H9 (cell line): ENCODE measurements around the gene FAM53B. TPM values are rescaled to one million over a fixed set of nuclear protein-coding genes. Genes with fewer than 3 reads are reported as not detected.
A peak's percentile ranks its signal among the peaks of the same experiment; 100 is the strongest.

Experiments used
- DNase-seq: peaks from one replicate; pipeline ENCODE4 v3.0.0-alpha.2; 2017
- H2AFZ ChIP-seq: one replicate; pipeline ENCODE4 v1.6.1; 2013; ENCODE audit warnings: mild to moderate bottlenecking, low read length, control low read depth, moderate library complexity
- H2AK5ac ChIP-seq: 2 replicates; pipeline ENCODE4 v1.6.1; 2013; ENCODE audit warnings: low read length, control low read depth, mixed read lengths; ENCODE audit not compliant: insufficient read length
- H2BK120ac ChIP-seq: one replicate; pipeline ENCODE4 v1.6.1; 2013; ENCODE audit warnings: low read depth, mild to moderate bottlenecking, low read length, control low read depth, inconsistent platforms; ENCODE audit not compliant: poor library complexity, severe bottlenecking
- H2BK12ac ChIP-seq: 2 replicates; pipeline ENCODE4 v1.6.1; 2013; ENCODE audit warnings: low read length, control low read depth, mixed read lengths, low read depth; ENCODE audit not compliant: insufficient read length
- H2BK15ac ChIP-seq: 2 replicates; pipeline ENCODE4 v1.6.1; 2013; ENCODE audit warnings: low read depth, low read length, control low read depth
- H2BK20ac ChIP-seq: one replicate; pipeline ENCODE4 v1.6.1; 2013; ENCODE audit warnings: low read depth, mild to moderate bottlenecking, low read length, control low read depth, inconsistent platforms; ENCODE audit not compliant: poor library complexity, severe bottlenecking
- H2BK5ac ChIP-seq: 2 replicates; pipeline ENCODE4 v1.6.1; 2013; ENCODE audit warnings: low read length, control low read depth, mixed read lengths; ENCODE audit not compliant: insufficient read length
- H3K14ac ChIP-seq: 2 replicates; pipeline ENCODE4 v1.6.1; 2013; ENCODE audit warnings: low read length, control low read depth; ENCODE audit not compliant: insufficient read depth
- H3K18ac ChIP-seq: 2 replicates; pipeline ENCODE4 v1.6.1; 2013; ENCODE audit warnings: low read depth, mild to moderate bottlenecking, mixed read lengths, low read length, control low read depth; ENCODE audit not compliant: insufficient read length
- H3K23ac ChIP-seq: 2 replicates; pipeline ENCODE4 v1.6.1; 2013; ENCODE audit warnings: low read length, control low read depth, mixed read lengths, low read depth; ENCODE audit not compliant: insufficient read length
- H3K23me2 ChIP-seq: 2 replicates; pipeline ENCODE4 v1.6.1; 2013; ENCODE audit warnings: low read depth, mild to moderate bottlenecking, mixed read lengths, low read length, control low read depth; ENCODE audit not compliant: insufficient read length, poor library complexity, severe bottlenecking
- H3K27ac ChIP-seq: 2 replicates; pipeline ENCODE4 v1.5.1; 2013; ENCODE audit warnings: low read length, control low read depth, mixed read lengths, low read depth; ENCODE audit not compliant: insufficient read length
- H3K27me3 ChIP-seq: 2 replicates; pipeline ENCODE4 v1.6.1; 2013; ENCODE audit warnings: low read length, control low read depth, inconsistent platforms; ENCODE audit not compliant: insufficient read depth
- H3K4ac ChIP-seq: 2 replicates; pipeline ENCODE4 v1.6.1; 2013; ENCODE audit warnings: low read depth, mild to moderate bottlenecking, control low read depth, inconsistent platforms, low read length, moderate library complexity
- H3K4me1 ChIP-seq: 2 replicates; pipeline ENCODE4 v1.6.1; 2013; ENCODE audit warnings: low read length, control low read depth, inconsistent platforms; ENCODE audit not compliant: insufficient read depth
- H3K4me2 ChIP-seq: 2 replicates; pipeline ENCODE4 v1.6.1; 2013; ENCODE audit warnings: low read length, control low read depth, mixed read lengths; ENCODE audit not compliant: insufficient read length, insufficient read depth
- H3K56ac ChIP-seq: 2 replicates; pipeline ENCODE4 v1.6.1; 2013; ENCODE audit warnings: low read depth, mild to moderate bottlenecking, mixed read lengths, low read length, control low read depth; ENCODE audit not compliant: insufficient read length
- H3K79me1 ChIP-seq: 2 replicates; pipeline ENCODE4 v1.6.1; 2013; ENCODE audit warnings: low read depth, mild to moderate bottlenecking, moderate library complexity, low read length, control low read depth, inconsistent platforms; ENCODE audit not compliant: insufficient read depth, poor library complexity, severe bottlenecking
- H3K79me2 ChIP-seq: 2 replicates; pipeline ENCODE4 v1.6.1; 2013; ENCODE audit warnings: low read length, control low read depth, inconsistent platforms; ENCODE audit not compliant: insufficient read depth
- H3K9ac ChIP-seq: 2 replicates; pipeline ENCODE4 v1.6.1; 2013; ENCODE audit warnings: low read length, control low read depth, mixed read lengths; ENCODE audit not compliant: insufficient read length; ENCODE audit errors: extremely low read depth
- H3K9me3 ChIP-seq: one replicate; pipeline ENCODE4 v1.6.1; 2013; ENCODE audit warnings: low read depth, low read length, inconsistent platforms; ENCODE audit not compliant: control insufficient read depth
- H3T11ph ChIP-seq: one replicate; pipeline ENCODE4 v1.6.1; 2013; ENCODE audit warnings: mild to moderate bottlenecking, low read length, control low read depth, inconsistent platforms
- H4K20me1 ChIP-seq: one replicate; pipeline ENCODE4 v1.6.1; 2013; ENCODE audit not compliant: control insufficient read depth, insufficient read length, insufficient read depth
- H4K5ac ChIP-seq: 2 replicates; pipeline ENCODE4 v1.6.1; 2013; ENCODE audit warnings: low read depth, mild to moderate bottlenecking, mixed read lengths, low read length, control low read depth; ENCODE audit not compliant: insufficient read length
- H4K8ac ChIP-seq: replicated peaks from 2 replicates; pipeline ENCODE4 v1.6.1; 2013; ENCODE audit warnings: low read length, control low read depth, mixed read lengths, low read depth; ENCODE audit not compliant: insufficient read length
- H4K91ac ChIP-seq: 2 replicates; pipeline ENCODE4 v1.6.1; 2013; ENCODE audit warnings: low read depth, mild to moderate bottlenecking, moderate library complexity, mixed read lengths, low read length, control low read depth; ENCODE audit not compliant: insufficient read length
- H3K27ac Mint-ChIP-seq, 3 experiments: 2 replicates in 2 of 3; 3 replicates in 1 of 3; pipeline ENCODE4 v1.8.0; 2020 to 2021; ENCODE audit warnings: mixed read lengths in 3 of 3, mild to moderate bottlenecking in 1 of 3, moderate library complexity in 1 of 3
- H3K27me3 Mint-ChIP-seq: 2 replicates; pipeline ENCODE4 v1.8.0; 2021; ENCODE audit warnings: low read depth, mild to moderate bottlenecking, moderate library complexity, mixed read lengths
- H3K36me3 Mint-ChIP-seq, 3 experiments: 2 replicates in 2 of 3; 3 replicates in 1 of 3; pipeline ENCODE4 v1.8.0; 2020 to 2021; ENCODE audit warnings: low read depth in 3 of 3, mixed read lengths in 3 of 3; ENCODE audit not compliant: insufficient read depth in 1 of 3
- H3K4me1 Mint-ChIP-seq, 2 experiments: 2 replicates each; pipeline ENCODE4 v1.8.0; 2020; ENCODE audit warnings: mixed read lengths in 2 of 2
- H3K4me3 Mint-ChIP-seq, 2 experiments: 2 replicates in 1 of 2; 3 replicates in 1 of 2; pipeline ENCODE4 v1.8.0; 2020 to 2021; ENCODE audit warnings: mild to moderate bottlenecking in 2 of 2, mixed read lengths in 2 of 2, moderate library complexity in 1 of 2
- H3K9me3 Mint-ChIP-seq, 2 experiments: 2 replicates in 1 of 2; 3 replicates in 1 of 2; pipeline ENCODE4 v1.8.0; 2020; ENCODE audit warnings: mild to moderate bottlenecking in 2 of 2, mixed read lengths in 2 of 2, moderate library complexity in 1 of 2
- CTCF ChIP-seq: fragments of 200-600 bp; sonication (generic); conservative IDR thresholded peaks from 3 replicates; pipeline ENCODE4 v1.8.0; 2021; ENCODE audit warnings: antibody characterized with exemption, mild to moderate bottlenecking
- WGBS: extraction: QIAGEN DNeasy Blood & Tissue Kit; methylation state at CpG from one replicate; pipeline ENCODE4 v1.1.7; 2013; ENCODE audit warnings: missing lambda C conversion rate, low lambda C conversion rate, mixed read lengths; ENCODE audit not compliant: insufficient read length; ENCODE audit errors: extremely low coverage; 5-methylcytosine and 5-hydroxymethylcytosine counted together
- total RNA-seq: library from RNA; stranded (reverse); gene quantifications from 2 replicates; pipeline ENCODE4 v1.2.1, GENCODE V29; 2021

FAM53B gene
- total RNA-seq, 1 experiment from 2014 or later: 11.5 TPM

- no peak overlapping the region for H3T11ph ChIP-seq
- H3K9me3 ChIP-seq: no peaks in the 10 kb centered on the region
- no peak overlapping the region for H2BK5ac ChIP-seq
- no peaks in the 10 kb centered on the region for H3K79me2 ChIP-seq
- H3K4me2 ChIP-seq: no peak overlapping the region
- no peak overlapping the region for H3K18ac ChIP-seq
- no peak overlapping the region for H3K23ac ChIP-seq
- Mint-ChIP-seq H3K27me3 (no peaks in the 10 kb centered on the region), H3K9me3 (no peaks in the 10 kb centered on the region), H3K4me1 (peaks cover 5 to 18% of the 10 kb centered on the region in 2 experiments), H3K36me3 (peaks cover 2 to 17% (median 5%) of the 10 kb centered on the region in 3 experiments; a peak in 6 of 7 replicates), H3K27ac (peak overlapping the region in 2 of 3 experiments; percentile 13 to 69; a peak in 3 of 7 replicates), H3K4me3 (no peak overlapping the region)
- no peak overlapping the region for H3K56ac ChIP-seq
- no peaks in the 10 kb centered on the region for H3K23me2 ChIP-seq
- H3K27ac ChIP-seq: no peak overlapping the region
- H2BK15ac ChIP-seq: no peak overlapping the region; the same call in 1 of the 2 replicates
- H3K79me1 ChIP-seq: no peaks in the 10 kb centered on the region
- WGBS: no CpG with 5 or more reads among the region's 14 CpGs
- no peak overlapping the region for H2BK12ac ChIP-seq
- no peak for DNase-seq
- H4K20me1 ChIP-seq: no peaks in the 10 kb centered on the region
- H3K4me1 ChIP-seq: no peaks in the 10 kb centered on the region
- no peak overlapping the region for H2BK120ac ChIP-seq
- no peak overlapping the region for H4K5ac ChIP-seq
- no peak for TF ChIP-seq CTCF
- H4K8ac ChIP-seq: no peak overlapping the region
- H3K14ac ChIP-seq: no peak overlapping the region
- H2BK20ac ChIP-seq: no peak overlapping the region
- no peak overlapping the region for H2AK5ac ChIP-seq
- H2AFZ ChIP-seq: no peak overlapping the region
- no peak overlapping the region for H3K4ac ChIP-seq
- no peak overlapping the region for H3K9ac ChIP-seq
- H4K91ac ChIP-seq: no peak overlapping the region
- no peaks in the 10 kb centered on the region for H3K27me3 ChIP-seq
Measured at GRCh38 chr10:124694481-124695220, 49.5 kb downstream of the FAM53B start.
